Ishikawa (cell line): ENCODE results near the gene SAYSD1.

Experiments used
- CEBPB ChIP-seq: IDR thresholded peaks from 2 replicates; pipeline ENCODE4 v1.6.1; 2012
- CREB1 ChIP-seq: IDR thresholded peaks from 2 replicates; pipeline ENCODE4 v1.6.1; 2012; ENCODE audit warnings: low read depth
- EGR1 ChIP-seq: IDR thresholded peaks from 2 replicates; pipeline ENCODE4 v1.6.1; 2012
- EP300 ChIP-seq: IDR thresholded peaks from 2 replicates; pipeline ENCODE4 v1.6.1; 2012; ENCODE audit warnings: borderline replicate concordance
- MAX ChIP-seq: IDR thresholded peaks from 2 replicates; pipeline ENCODE4 v1.6.1; 2012
- NFIC ChIP-seq: IDR thresholded peaks from 2 replicates; pipeline ENCODE4 v1.6.1; 2012
- RAD21 ChIP-seq: IDR thresholded peaks from 2 replicates; pipeline ENCODE4 v1.6.1; 2012; ENCODE audit warnings: low read depth
- REST ChIP-seq: IDR thresholded peaks from 2 replicates; pipeline ENCODE4 v1.6.1; 2012; ENCODE audit warnings: low read depth, mild to moderate bottlenecking
- TAF1 ChIP-seq: IDR thresholded peaks from 2 replicates; pipeline ENCODE4 v1.6.1; 2012; ENCODE audit warnings: low read depth, mild to moderate bottlenecking
- TCF12 ChIP-seq: IDR thresholded peaks from 2 replicates; pipeline ENCODE4 v1.6.1; 2012; ENCODE audit warnings: low read depth
- TEAD4 ChIP-seq: IDR thresholded peaks from 2 replicates; pipeline ENCODE4 v1.6.1; 2012
- YY1 ChIP-seq: IDR thresholded peaks from 2 replicates; pipeline ENCODE4 v1.6.1; 2012; ENCODE audit warnings: low read depth
- ZBTB7A ChIP-seq: IDR thresholded peaks from 2 replicates; pipeline ENCODE4 v1.6.1; 2012; ENCODE audit warnings: low read depth
- TF ChIP-seq, protein P1 (sequence below): IDR thresholded peaks from 2 replicates; pipeline ENCODE4 v1.6.1; 2012

DNA sequence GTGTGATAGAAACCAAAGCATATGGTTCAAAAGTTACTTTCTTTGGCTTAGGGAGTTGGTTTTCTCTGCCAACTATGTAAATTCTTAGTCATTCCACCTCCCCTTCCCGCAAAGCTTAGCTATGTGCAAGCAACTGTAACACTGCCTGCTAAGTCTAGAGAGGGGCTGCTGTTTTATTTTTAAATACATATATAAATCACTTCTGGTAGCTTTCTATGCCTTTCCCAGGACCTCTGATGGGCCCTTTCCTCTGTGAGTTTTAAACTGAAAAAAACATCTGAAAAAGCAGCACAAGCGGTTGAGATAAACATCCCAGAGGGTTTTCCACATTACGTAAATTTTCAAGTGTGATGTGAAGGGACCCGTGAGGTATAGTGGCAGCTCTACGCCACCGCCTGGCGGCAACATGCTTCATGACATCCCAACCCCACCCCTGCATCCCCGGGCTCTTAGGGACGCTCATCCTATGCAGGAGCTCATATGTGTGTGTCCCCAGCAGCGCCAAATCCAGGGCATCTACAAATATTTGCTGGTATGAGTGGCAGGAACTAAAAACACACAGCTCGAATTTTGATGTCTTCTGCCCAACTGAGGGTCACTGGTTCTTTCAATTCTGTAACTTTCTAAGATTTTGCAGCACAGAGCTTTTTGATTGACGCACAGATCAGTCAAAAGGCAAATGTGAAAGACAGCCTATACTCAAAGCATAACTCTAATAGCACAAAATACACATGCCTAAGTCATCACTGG lies 12.7 kb downstream of the SAYSD1 start:
- TF ChIP-seq EP300 (no peak), REST (no peak), TAF1 (no peak), NFIC (no peak), MAX (no peak), YY1 (no peak), CEBPB (no peak), ZBTB7A (no peak), RAD21 (no peak), CREB1 (no peak), TEAD4 (no peak), TCF12 (no peak), EGR1 (no peak)
- TF ChIP-seq, protein P1, sequence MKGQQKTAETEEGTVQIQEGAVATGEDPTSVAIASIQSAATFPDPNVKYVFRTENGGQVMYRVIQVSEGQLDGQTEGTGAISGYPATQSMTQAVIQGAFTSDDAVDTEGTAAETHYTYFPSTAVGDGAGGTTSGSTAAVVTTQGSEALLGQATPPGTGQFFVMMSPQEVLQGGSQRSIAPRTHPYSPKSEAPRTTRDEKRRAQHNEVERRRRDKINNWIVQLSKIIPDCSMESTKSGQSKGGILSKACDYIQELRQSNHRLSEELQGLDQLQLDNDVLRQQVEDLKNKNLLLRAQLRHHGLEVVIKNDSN, result no peak
